GM18526 (cell line): ENCODE results near the gene GNAS.

Experiments used
- POLR2A ChIP-seq: IDR thresholded peaks from 3 replicates; pipeline ENCODE4 v1.6.1; 2011; ENCODE audit not compliant: insufficient read length; ENCODE audit errors: extremely low read depth

GNAS gene

DNA sequence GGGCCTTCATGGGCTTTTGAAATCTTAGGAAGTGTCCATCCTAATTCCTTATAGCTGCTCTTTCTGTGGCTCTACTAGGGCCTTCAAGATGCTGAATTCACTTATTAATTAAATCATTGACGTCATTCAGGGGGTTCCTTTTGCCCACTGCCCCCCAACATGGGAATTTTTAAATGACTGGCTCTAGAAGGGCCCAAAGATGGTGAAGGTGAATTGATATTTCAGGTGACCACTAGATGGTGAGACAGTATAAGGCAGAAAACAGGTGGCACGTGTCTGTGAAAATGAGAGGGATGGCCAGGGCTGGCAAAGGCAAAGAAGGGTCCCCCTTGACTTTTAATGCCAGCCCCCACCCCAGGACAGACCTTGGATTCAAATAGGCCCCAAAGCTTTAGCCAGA is 11.8 kb downstream of the GNAS start:
- TF ChIP-seq POLR2A = no peak

DNA sequence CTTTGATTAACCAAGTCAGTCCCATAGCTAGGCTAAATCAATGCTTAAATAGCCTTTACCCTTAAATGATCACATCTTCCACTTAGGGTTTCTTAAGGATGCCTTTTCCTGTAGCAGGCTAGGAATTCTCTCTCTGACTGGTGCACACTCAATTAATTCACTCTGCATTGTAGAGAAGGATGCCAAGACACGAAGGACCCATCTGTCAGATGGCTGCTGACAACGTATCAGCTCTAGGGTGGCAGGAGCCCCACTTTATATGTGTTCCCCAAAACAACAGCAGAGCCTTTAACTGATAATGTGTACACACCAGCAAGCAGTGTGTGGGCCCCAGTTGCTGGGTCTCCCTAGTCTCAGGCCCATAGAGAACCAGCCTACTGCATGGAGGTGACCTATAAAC is 13.3 kb downstream of the GNAS start:
- TF ChIP-seq POLR2A = no peak

DNA sequence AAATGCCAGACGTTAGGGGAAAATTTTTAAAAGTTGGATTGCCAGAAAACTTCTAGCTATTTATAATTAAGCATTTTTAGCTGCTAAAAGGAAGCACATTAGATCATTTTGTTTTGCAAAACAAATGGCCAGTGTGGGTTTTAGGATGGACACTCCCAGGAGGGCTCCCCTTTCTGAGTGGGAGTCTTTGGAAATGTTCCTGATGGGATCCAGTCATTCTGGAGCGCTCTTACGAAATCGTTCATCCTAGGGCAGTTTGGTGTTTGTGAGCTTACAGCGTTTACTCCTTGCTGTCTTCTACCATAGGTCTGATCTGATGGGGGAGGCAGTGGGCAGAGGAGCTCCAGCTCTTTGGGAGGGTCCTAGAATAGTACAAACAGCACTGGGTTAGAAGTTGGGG is 14.7 kb downstream of the GNAS start:
- no peak for TF ChIP-seq POLR2A

DNA sequence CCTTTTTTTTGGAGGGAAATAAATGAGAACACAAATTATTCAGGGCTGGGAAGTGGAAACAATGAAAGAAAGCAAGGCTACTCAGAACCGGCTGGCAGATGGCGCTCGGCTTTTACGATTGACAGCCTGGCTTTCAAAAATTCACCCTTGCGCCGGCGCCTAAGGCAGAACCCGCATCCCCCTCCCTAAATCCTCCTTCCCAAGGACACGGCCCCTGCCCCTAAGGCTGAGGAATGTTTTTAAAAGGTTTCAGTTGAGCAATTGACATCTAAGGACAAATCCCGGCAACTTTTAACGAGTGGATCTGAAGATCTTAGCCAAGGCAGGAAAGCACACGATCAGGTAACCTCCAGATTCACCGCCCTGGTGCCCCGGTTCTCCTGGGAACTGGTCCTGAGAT is 16.3 kb downstream of the GNAS start:
- no peak for TF ChIP-seq POLR2A

DNA sequence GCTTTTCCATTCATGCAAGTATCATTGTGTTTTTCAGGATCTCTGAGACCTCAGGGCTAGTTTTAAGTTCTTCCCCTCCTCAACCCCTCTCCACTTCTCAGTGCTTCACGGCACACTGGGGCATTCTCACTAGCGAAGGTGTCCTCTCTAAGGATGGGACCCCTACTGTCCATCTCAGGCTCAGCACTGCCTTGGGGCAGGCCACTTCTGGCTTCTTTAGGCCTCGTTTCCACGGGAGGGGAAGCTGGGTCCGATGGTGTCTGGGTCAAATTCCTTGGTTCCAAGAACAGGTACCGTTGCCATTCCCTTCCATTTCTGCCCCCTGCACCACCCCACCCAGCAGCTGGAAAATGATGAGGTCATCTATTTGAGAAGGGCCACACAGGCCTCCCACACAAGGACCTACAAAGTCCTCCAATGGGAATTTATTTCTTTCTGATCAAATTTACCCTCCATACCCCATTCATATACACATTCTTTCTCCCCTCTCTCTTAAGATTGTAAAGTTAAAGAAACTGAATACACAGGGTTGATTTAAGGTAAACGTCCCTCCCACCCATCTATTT is 17.2 kb downstream of the GNAS start:
- TF ChIP-seq POLR2A = no peak

DNA sequence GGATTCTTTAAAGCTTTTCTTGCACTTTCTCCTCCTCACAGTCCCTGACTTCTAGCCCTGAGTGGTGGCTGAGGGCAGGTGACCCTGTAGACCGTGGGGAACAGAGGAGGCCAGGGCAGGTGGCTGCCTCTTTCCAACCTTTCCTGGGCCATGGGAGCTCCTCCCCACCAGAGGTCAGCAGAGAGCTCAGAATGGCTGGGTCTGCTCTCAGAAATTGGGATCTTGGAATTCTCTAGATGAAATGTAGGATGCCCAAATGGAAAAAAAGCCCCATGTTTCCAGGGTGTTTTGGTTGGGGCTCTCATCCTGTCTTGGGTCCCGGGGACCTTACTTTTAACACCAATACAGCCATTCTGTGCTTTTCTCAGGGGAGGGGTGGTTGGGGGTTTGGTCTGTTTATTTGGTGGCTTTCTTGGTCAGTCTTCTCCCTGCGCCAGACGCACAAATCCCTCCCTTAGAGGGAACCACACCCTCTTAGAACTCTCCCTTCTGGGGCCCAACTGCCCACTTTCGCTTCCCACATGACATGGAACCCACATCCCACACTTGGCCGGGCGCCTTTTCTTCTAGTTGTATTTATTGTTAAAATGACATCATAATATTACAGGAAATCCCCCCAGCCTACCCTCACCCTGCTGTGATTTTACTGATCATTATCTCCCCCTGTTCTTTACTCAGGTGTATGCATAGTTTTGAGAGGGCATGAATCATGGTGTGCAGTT is 17.9 kb downstream of the GNAS start:
- TF ChIP-seq POLR2A = no peak

DNA sequence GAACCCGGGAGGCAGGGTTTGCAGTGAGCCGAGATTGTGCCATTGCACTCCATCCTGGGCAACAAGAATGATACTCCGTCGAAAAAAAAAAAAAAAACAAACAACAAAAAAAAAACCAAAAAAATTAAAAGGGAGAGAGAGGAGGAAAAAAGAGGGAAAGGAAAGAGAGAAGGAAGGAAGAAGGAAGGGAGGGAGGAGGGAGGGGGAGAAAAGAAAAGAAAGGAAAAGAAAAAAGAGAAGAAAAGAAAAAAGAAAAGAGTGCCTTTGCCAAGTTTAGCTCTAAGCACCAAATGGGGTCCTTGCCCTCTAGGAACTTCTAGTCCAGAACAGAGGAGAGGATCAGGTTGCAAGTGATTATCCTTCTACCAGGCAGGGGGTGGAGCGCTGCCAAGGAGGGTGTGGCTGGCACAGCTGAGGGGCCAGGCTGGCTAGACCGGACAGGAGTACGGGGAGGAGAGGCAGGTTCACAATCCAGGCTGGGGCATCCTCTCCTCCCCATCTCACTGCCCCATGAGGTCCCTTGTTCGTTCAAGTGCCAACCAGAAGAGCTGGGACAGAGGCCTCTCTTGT is 19.1 kb downstream of the GNAS start:
- TF ChIP-seq POLR2A = no peak

DNA sequence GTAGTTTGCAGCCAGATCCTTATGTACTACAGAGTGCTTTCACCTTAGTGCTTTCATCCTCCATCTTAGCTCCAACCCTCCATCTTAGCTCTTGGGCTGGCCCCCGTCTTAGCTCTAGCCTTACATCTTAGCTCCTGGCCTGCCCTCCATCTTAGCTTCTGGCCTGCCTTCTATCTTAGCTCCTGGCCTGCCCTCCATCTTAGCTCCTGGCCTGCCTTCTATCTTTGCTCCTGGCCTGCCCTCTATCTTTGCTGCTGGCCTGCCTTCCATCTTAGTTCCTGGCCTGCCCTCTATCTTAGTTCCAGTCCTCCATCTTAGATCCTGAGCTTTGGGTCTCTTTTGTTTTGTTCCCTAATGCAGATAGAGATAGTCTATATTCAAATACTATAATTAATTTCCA is 22.0 kb downstream of the GNAS start:
- TF ChIP-seq POLR2A = no peak

DNA sequence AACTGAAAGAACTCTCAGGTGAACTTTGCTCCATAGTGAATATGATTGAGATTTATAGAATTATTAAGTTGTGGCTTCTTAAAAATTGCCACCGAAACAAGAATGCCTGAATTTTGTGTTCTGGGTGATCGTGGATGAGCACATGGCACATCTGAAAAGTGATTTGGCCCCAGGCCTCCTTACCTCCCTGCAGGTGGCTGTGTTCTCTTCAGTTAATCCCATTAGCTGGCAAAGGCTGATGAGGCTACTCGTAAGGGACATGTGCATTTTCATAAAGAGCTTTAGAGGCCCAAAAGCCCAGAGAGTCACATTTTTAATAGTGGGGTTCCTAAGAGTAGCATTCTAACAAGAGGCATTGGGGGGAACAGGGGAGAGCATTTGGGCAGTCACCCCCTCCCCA is 22.6 kb downstream of the GNAS start:
- no peak for TF ChIP-seq POLR2A

DNA sequence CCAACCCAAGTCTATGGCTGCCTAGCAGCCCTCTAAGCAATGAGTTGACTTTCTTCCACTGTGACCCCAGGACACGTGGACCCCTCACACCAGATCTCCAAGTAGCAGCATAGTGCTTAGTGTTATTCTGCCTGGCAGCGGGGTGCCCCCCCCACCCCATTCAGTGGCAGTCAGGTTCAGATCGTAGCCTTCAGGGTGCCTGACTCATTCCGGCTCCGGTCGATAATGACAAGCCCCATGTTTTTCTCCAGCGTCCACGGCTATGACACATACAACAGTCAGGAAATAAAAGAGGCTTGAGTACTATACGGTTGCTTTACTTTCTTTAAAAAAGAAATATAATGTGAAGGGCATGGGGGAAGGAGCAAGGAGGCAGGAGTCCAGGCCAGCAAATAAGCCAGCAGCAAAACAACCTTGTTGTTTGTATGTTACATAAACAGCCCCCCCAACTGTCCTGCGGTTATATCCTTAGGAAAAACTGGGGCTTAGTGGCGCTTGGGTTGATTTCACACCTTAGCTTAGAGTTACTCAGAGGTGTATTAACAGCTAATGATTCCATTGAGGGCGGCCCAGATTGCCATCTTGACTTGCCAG is 23.1 kb downstream of the GNAS start:
- no peak for TF ChIP-seq POLR2A

DNA sequence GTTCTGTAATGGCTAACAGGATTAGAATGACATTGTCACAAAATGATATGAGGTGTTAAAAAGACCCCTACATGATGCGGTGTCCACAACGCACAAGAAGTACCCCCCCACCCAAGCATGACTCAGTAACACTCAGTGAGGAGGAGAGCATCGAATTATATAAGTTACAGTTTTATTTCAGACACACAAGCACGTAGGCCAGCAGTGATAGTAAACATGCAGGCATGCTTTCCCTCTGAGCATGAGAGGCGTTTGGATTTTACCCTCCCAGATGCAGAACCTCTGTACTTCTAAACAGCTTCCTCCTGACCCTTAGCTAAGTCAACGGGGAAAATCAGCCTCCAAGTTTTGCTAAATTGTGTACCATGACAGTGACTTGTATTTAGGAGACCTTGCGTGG is 23.9 kb downstream of the GNAS start:
- no peak for TF ChIP-seq POLR2A

DNA sequence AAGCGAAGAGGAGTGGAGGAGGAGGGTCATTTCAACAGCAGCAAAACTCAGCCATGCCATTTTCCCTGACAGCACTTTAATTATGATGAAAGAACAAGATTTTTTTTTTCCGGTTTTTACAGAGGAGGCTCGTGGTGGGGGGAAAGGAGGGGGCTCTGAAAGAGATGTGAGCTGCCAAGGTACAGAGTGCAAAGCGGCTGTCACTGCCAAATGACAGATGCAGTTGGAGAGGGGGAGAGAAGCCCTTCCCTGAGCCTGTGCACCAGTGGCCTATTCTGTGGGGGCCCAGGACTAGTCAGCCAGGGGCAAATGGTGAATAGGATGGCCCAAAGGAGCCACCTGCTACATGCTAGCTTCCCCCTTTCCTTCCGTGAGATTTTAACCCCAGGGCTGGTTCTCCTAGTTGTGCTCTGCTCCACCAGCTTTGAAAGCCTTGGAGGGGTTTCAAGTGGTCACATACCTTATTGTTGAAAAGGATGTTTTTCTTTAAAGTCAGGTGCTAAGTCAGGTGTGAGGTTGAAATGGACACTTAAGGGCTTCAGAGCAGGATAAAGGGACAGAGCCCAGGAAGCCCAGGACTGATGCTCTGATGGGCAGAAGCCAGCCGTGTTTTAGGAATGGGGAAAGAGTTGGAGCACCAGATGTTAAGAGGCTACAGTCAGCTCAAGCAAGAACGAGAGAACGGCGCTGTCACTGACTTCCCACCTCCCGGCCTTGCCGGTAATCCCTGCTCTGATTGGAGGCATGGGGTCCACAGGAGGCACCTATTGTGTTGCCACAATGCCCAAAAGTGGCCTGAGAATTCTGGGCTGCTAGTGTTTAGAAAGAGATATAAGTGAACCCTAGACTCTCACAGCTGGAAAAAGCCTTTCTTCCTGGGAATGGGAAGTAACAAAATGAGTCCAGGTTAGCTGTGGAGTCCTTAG is 24.8 kb downstream of the GNAS start:
- TF ChIP-seq POLR2A = no peak

DNA sequence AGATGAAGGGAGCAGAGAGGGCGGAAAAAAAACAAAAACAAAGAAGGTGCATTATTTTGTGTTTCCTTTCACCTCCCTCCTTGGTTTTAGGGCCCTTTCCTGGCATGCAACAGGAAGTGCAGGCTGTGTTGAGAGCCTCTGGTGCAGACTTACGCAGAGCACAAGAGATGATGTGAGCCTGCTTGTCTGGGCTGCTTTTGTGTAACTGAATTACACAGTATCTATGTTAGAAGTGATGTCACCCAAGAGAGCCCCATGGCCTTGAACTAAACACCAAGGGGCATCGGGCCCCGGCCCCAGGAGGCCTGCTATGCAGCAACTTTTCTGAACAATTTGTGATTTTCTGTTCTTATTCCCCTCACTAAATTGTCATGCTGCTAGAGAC is 25.5 kb downstream of the GNAS start:
- no peak for TF ChIP-seq POLR2A

DNA sequence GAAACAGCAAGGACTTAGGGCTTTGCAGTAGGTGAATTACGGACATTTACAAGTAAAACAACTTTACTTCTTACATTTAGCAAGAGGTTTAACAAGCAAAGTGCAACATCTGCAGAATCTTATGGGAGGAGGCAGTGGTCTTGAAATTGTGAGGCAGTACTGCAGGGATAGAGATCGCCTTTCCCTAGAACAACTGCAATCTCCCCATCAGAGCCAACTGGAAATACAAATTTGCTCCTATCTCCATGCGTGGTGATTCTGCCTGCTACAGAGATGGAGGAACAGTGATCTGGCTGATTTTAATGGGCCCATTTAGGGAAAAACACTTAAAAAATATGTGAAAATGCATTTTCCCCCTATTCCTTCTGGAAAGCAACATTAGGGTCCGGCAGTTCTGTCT is 25.9 kb downstream of the GNAS start:
- no peak for TF ChIP-seq POLR2A

DNA sequence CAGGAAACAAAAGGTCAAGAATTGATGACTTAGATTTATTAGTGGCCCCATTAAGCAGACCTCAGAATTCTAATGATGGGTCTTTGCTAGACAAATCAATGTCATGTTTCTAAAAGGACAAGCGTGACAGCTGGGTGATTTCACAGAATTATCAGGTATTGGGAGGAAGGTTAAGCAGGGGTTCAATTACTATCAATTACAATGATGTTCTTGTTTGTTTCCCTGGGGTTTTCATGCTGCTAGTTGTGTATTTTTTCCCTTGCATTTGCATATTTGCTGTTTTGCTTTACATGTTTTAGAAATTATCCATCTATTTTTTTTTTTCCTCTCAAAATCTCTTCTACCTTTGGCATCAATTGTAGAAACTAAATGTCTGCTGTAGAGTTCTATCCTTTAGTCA is 27.9 kb downstream of the GNAS start:
- TF ChIP-seq POLR2A = no peak
